NCI-H1105 treated with DMSO at 0.1 percent for 48 hours (cell line): ENCODE measurements around the gene ZNF23.
"Not testable (repeated sequence)": the region's sequence is repeated elsewhere in the genome, so short reads cannot be mapped to it uniquely, and the experiment has no call there.

Experiments
- DNase-seq: peaks from one replicate; lab custom pipeline; 2025; lab: John Stamatoyannopoulos, UW

Gene ZNF23

DNA sequence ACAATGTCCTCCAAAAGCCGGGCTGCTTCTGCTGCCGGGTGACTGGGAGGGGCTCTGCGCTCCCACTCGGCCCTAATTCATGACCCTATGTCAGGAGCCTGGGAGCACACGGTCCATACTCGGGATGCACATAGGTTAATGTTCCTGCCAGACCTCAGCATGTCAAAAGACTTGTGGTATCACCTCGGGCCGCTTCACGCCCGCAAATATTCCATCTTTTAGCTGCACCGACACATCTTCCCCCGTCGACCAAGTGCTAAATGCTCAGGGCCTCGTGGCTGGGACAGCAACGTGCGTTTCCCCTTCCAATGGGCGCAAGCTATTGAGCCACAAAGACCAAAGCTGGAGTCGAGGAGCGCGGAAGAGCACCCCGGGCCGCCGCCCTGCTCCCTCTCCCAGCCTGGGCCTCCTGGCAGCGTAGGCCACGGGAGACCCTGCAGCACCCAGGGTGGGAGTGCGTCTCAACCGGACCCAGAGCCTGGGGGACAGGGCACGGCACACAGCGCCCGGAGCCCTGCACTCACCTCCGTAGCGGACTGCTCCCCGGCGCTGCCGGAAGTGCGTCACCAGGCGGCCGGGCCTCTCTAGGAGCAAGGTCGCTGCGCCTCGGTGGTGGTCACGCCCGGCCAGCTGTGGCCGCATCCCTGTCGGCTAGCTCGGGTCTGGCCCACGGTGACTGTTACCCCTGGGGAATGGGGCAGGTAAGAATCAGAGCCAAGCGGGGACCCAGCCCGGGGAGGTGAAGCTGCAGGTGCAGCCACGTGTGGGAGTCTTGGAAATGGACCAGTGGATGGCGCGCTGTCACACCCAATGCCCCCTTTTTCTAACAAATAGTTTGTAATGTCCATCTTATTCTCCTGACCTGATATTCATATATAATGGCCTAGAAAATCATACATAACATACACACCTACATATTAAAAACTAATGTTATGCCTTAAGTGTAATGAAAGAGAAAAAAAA lies at the start of gene ZNF23:
Gene ZNF23, minus strand, starts transcription at position 562 of the 963 bp plus-strand sequence. CDS start 5,451 bp downstream, outside the sequence.
- DNase-seq, result peak; percentile 56

DNA sequence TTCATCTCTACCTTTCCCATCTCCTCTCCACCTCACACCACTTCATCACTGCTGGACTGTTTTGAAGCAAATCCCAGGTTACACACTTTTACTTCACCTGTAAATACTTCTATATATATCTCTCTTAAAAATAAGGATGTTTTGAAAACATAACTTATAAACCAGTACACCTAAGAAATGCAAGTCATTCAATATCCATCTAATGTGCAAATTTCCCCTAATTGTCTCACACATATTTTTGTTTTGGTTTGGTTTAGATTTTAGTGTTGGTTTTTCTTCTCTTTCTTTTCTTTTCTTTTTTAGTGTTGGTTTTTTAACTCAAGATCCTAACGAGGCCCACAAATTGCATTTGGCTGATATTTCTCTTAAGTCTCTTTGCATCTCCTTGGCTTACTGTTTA lies 45.0 kb upstream of the ZNF23 start:
- DNase-seq, result no peak

- no peak for DNase-seq
Measured at GRCh38 chr16:71504901-71505300, 42.9 kb upstream of the ZNF23 start.

DNA sequence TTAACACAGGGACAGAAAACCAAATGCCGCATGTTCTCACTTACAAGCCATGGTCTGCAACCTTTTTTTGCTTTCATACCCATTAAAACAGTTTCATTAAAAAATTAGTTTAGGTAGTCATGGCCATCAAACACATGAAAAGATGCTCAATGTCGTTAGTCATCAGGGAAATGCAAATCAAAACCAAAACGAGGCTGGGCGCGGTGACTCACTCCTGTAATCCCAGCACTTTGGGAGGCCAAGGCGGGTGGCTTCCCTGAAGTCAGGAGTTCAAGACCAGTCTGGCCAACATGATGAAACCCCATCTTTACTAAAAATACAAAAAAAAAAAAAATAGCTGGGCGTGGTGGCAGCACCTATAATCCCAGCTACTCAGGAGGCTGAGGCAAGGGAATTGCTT lies 42.0 kb upstream of the ZNF23 start:
- DNase-seq, result not testable (repeated sequence)

DNA sequence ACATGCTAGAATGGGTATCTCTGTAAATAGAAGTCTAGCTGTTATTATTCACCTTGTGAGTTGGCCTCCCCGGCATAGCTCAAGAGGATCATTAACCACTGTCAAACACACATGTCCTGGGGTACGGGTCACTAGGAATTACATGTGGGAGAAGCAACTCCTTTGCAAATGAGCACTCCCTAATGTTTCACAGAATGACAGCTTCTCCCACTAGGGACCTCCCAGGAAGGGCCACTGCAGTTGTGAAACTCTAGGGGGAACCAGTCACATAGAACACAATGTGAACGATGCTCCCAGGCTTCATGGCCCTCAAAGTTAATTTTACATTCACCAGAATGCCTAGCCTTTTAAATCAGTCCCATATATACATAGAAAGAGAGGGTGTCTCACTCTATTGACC lies 39.5 kb upstream of the ZNF23 start:
- no peak for DNase-seq

- DNase-seq, result no peak
Measured at GRCh38 chr16:71500964-71501363, 38.9 kb upstream of the ZNF23 start.

- peak; percentile 23 for DNase-seq
Measured at GRCh38 chr16:71499775-71500364, 37.8 kb upstream of the ZNF23 start.

DNA sequence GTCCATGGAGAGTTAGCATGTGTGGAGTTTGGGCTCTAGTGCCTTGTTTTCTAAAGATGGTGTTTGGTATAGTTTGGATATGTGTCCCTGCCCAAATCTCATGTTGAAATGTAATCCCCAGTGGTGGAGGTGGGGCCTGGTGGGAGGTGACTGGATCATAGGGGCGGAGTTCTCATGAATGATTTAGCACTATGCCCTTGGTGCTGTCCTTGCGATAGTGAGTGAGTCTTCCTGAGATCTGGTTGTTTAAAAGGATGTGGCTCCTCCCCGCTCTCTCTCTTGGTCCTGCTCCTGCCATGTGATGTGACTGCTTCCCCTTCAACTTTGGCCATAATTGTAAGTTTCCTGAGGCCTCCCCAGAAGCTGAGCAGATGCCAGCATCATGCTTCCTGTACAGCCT lies 36.0 kb upstream of the ZNF23 start:
- no peak for DNase-seq

GRCh38 chr16:71493213-71493612 lies 31.2 kb upstream of the ZNF23 start:
- no peak for DNase-seq

GRCh38 chr16:71492786-71493185 lies 30.7 kb upstream of the ZNF23 start:
- DNase-seq, result no peak

DNA sequence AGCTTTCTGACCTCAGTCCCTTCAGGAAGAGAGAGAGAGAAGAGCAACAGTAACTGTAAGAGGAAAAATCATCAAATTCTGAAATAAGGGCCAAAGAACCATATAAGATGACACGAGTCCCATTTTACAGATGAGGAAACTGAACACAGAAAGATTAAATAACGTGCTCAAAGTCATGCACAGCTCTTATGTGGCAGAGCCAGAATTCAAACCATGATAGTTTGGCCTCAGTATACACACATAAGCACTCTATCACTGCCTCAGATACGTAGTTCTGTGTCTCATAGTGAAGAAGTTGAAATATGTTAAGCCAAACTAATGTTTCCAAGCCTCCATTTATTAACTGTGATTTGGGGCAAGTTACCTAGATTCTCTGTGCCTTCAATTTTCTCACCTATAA lies 29.0 kb upstream of the ZNF23 start:
- no peak for DNase-seq

- no peak for DNase-seq
Measured at GRCh38 chr16:71490361-71490760, 28.3 kb upstream of the ZNF23 start.

DNA sequence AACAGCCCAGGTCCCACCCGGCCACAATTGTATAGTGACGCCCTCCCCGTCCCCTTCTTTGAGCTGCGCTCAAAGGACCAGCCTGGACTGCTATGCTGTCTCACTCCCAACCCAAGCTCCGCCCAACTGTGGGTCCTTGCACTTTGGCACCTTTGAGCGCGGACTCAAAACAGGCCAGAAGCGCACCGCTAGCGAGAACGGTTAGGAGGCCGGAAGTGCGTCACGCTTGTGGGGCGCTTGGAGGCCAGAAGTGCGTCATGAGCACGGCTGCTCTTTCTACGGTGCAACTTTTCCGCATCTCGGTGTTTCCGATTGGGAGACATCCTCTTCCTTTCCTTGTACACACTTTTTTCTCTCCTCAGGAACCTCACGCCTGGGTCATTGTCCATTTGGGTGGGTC lies 27.1 kb upstream of the ZNF23 start, which contains the start of gene ZNF19:
Gene ZNF19, minus strand, starts transcription at position 203 of the 400 bp plus-strand sequence. CDS start 7,210 bp downstream, outside the sequence.
- DNase-seq, result no peak

- peak; percentile 76 for DNase-seq
Measured at GRCh38 chr16:71484006-71484893, 22.2 kb upstream of the ZNF23 start.

GRCh38 chr16:71482569-71482968 lies 20.5 kb upstream of the ZNF23 start:
- DNase-seq, result no peak

- DNase-seq, result no peak
Measured at GRCh38 chr16:71480956-71481355, 18.9 kb upstream of the ZNF23 start.

DNA sequence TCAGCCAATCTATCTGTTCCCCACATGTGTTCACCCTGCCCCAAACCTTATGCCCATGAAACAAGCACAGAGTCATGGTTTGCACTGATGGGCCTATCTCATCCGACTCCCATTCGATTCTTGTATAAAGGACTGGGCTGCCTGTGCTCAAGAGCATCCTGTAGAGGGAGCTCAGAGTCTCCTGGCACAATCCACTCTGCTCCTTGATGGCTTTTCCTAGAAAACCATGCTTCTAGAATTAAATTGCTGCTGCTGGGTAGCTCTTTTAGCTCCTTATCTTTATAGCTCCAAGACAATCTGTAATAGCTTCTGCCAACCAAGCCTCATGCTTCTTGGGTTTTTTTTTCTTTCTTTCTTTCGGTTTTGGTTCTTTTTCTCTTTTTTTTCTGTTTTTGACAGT lies 17.4 kb upstream of the ZNF23 start:
- no peak for DNase-seq

GRCh38 chr16:71476457-71477124 lies 14.5 kb upstream of the ZNF23 start:
- no peak for DNase-seq

- DNase-seq, result no peak
Measured at GRCh38 chr16:71474864-71475263, 12.8 kb upstream of the ZNF23 start.

DNA sequence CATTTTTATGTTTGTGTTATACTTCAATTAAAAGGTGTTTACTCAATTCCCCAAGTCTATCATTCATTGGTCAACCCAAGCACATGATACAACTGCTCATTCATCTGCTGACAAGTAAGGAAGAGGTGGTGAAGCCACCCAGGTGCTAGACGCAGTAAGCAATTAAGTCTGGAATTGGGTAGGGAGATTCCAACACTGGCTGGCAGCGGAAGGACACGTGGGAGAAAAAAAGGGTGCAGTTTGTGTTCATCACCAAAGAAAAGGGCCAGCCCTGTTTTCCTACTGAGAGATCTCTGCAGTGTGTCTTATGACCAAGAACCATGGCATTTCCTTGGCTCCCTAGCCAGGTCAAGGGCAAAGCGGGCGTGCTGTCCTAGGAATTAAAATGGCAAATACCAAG lies 11.8 kb upstream of the ZNF23 start:
- no peak for DNase-seq

DNA sequence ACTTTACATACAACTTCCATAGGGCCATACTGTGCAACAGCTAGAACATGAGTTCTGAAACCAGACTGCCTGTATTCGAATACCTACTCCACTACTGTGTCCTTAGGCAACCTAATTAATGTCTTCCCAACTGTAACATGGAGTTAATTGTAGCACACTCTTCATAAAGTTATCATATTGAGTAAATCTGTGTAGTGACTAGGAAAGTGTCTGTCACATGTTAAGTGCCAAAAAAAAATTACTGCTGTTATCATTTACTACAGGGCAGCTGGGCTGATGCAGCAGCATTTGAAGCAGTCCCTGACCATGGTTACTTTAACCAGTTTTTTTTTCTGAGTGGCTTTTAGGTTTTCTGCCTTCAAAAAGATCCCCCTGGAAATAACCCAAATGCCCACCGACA lies 10.9 kb upstream of the ZNF23 start:
- no peak for DNase-seq

DNA sequence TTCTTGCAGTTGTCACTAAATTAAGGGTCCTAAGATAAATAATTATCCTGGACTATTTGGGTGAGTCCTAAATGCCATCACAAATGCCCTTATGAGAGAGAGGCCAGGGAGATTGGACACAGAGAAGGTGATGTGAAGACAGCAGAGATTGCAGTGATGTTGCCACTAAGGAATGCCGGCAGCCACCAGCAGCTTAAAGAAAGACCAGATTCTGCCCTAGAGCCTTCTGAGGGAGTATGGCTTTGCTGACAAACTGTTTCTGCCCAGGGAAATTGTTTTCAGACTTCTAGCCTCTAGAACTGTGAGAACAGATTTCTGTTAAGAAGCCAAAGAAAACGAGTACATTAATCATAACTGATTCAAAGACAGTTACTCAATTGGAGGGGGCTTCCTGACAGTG lies 10.0 kb upstream of the ZNF23 start:
- DNase-seq, result no peak
